Activated CD8-positive, alpha-beta T cell treated with anti-CD3 and anti-CD28 coated beads, Interleukin-2, amount 10 ng/mL, durations not matched to agents 7 days and 5 days (primary cell): Measurements from ENCODE around the gene UGGT1. TPM values are rescaled to one million over a fixed set of nuclear protein-coding genes. Genes with fewer than 3 reads are reported as not detected.

Experiments used
- ATAC-seq: fragments of 150-1000 bp; cut with Tn5 transposase; one replicate; pipeline ENCODE4 v1.10.0; 2021; ENCODE audit warnings: moderate library complexity
- CTCF ChIA-PET: fragments of 350-600 bp; sonication (Branson Sonifier 250); formaldehyde crosslinking; loops from one replicate; lab custom pipeline; 2021; ENCODE audit warnings: antibody characterized with exemption; lab: Charles Lee
- POLR2A ChIA-PET: fragments of 350-600 bp; sonication (Branson Sonifier 250); formaldehyde crosslinking; loops from one replicate; lab custom pipeline; 2021; ENCODE audit warnings: antibody characterized with exemption; lab: Charles Lee
- DNase-seq: peaks from one replicate; pipeline ENCODE4 v3.0.0-alpha.2; 2020
- H3K27ac Mint-ChIP-seq: one replicate; pipeline ENCODE4 v1.8.0; 2021; ENCODE audit warnings: mild to moderate bottlenecking, mixed read lengths
- H3K27me3 Mint-ChIP-seq: one replicate; pipeline ENCODE4 v1.8.0; 2021; ENCODE audit warnings: low read depth, mixed read lengths
- H3K36me3 Mint-ChIP-seq: one replicate; pipeline ENCODE4 v1.8.0; 2021; ENCODE audit warnings: low read depth, mixed read lengths
- H3K4me1 Mint-ChIP-seq: one replicate; pipeline ENCODE4 v1.8.0; 2021; ENCODE audit warnings: low read depth, mixed read lengths
- H3K4me3 Mint-ChIP-seq: one replicate; pipeline ENCODE4 v1.8.0; 2021; ENCODE audit warnings: mild to moderate bottlenecking, mixed read lengths
- H3K9me3 Mint-ChIP-seq: one replicate; pipeline ENCODE4 v1.8.0; 2022; ENCODE audit warnings: mixed read lengths; ENCODE audit not compliant: insufficient read depth
- total RNA-seq, 2 experiments: library from RNA; stranded (reverse); gene quantifications; one replicate each; pipeline ENCODE4 v1.2.3, GENCODE V29; 2021

UGGT1 gene
- total RNA-seq, 2 experiments from 2014 or later: 60.3 to 63.7 TPM

DNA sequence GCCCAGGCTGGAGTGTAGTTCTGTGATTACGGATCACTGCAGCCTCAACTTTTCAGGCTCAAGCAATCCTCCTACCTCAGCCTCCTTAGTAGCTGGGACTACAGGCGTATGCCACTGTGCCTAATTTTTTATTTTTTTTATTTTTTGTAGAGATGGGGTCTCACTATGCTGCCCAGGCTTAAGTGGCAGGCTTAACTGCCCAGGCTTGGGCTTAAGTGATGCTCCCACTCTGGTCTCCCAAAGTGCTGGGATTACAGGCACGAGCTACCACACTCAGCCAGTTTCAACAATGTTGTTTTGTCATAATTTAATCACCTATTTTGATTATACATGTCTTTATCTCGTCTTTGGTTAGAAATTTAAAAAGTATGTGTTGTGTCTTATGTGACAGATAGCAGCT is 18.2 kb downstream of the UGGT1 start:
- no peak overlapping the region for H3K27ac Mint-ChIP-seq
- DNase-seq (no peak), ATAC-seq (no peak)
- ChIA-PET POLR2A (no interaction called here), CTCF (no interaction called here)
- H3K4me1 Mint-ChIP-seq: no peaks in the 10 kb centered on the region
- no peaks in the 10 kb centered on the region for H3K27me3 Mint-ChIP-seq
- no peaks in the 10 kb centered on the region for H3K9me3 Mint-ChIP-seq
- peaks cover 29% of the 10 kb centered on the region for H3K36me3 Mint-ChIP-seq
- no peak overlapping the region for H3K4me3 Mint-ChIP-seq

DNA sequence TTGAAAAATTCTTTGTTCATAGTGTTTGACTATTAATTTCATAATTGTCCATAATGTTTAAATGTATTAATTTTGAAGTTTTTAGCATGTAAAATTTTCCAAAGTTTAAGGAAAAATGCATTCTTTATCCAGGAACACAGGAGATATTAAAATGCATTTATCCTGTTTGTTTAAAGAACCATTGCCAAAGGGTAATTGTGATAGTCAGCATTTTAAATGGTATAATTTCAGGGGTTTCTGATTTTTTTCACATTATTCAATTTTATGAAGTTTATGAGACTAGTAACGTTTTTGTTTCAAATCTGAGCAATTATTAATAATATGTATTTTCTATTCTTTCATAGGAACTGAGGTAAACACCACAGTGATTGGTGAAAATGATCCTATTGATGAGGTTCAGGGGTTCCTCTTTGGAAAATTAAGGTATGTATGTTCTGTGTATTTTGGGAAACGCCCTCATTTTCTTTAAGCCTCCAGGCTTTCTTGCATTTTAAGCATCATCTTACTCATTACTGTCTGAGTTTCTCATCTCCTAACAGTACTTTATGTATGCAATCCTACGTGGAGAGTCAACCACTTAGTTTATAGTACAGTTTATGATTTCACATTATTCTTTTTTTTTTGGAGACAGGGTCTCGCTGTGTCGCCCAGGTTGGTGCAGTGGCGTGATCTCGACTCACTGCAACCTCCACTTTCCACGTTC is 25.1 kb downstream of the UGGT1 start:
- Mint-ChIP-seq H3K4me3 (no peak overlapping the region), H3K4me1 (no peaks in the 10 kb centered on the region), H3K36me3 (peaks cover 51% of the 10 kb centered on the region), H3K27ac (no peak overlapping the region), H3K9me3 (no peaks in the 10 kb centered on the region), H3K27me3 (no peaks in the 10 kb centered on the region)
- DNase-seq (no peak), ATAC-seq (no peak)
- ChIA-PET CTCF (no interaction called here), POLR2A (no interaction called here)

DNA sequence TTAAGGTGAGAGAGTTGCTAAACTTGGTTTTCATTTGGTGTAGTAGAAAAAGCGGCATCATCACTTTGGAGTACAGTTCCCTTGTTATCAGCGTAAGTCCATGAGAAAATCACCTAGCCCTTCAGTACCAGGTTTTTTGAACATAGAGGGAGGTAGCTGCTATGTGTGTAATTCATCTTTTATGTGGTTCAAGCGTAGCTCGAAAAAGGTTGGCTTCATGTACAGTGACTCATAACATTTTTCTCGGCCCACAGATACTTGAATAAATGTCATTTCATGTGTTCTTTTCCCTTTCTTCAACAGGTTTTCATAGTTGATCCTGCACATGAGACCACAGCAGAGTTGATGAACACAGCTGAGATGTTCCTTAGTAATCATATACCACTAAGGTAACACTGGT is 43.6 kb downstream of the UGGT1 start:
- ChIA-PET CTCF (interaction anchor here (1.2 to 1.3 kb wide), 2 partner anchors 71 to 106 kb away, joined by 3 to 5 read pairs; no protein-coding TSS in a partner anchor), POLR2A (no interaction called here)
- peaks cover 67% of the 10 kb centered on the region for H3K36me3 Mint-ChIP-seq
- ATAC-seq (no peak), DNase-seq (no peak)
- H3K27me3 Mint-ChIP-seq: no peaks in the 10 kb centered on the region
- no peak overlapping the region for H3K4me3 Mint-ChIP-seq
- H3K9me3 Mint-ChIP-seq: no peaks in the 10 kb centered on the region
- H3K27ac Mint-ChIP-seq: no peak overlapping the region
- H3K4me1 Mint-ChIP-seq: no peaks in the 10 kb centered on the region

DNA sequence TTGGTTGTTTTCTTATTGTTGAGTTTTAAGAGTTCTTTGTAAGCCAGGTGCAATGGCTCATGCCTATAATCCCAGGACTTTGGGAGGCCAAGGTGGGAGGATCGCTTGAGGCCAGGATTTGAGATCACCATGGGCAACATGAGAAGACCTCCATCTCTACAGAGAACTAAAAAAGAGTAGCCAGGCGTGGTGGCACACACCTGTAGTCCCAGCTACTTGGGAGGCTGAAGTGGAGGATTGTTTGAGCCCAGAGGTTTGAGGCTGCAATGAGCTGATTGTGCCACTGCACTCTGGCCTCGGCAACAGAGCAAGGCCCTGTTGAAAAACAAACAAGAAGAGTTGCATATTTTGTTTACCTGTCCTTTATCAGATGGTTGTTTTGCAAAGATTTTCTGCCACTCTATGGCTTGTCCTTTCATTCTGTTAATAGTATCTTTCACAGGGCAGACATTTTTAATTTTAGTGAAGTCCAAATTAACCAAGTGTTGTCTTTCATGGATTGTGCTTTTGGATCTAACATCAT is 46.2 kb downstream of the UGGT1 start:
- no peaks in the 10 kb centered on the region for H3K27me3 Mint-ChIP-seq
- no peaks in the 10 kb centered on the region for H3K4me1 Mint-ChIP-seq
- no peaks in the 10 kb centered on the region for H3K9me3 Mint-ChIP-seq
- ATAC-seq (no peak), DNase-seq (no peak)
- H3K4me3 Mint-ChIP-seq: no peak overlapping the region
- H3K27ac Mint-ChIP-seq: peak overlapping the region; percentile 25
- peaks cover 64% of the 10 kb centered on the region for H3K36me3 Mint-ChIP-seq
- CTCF ChIA-PET: no interaction called here
- POLR2A ChIA-PET: no interaction called here

DNA sequence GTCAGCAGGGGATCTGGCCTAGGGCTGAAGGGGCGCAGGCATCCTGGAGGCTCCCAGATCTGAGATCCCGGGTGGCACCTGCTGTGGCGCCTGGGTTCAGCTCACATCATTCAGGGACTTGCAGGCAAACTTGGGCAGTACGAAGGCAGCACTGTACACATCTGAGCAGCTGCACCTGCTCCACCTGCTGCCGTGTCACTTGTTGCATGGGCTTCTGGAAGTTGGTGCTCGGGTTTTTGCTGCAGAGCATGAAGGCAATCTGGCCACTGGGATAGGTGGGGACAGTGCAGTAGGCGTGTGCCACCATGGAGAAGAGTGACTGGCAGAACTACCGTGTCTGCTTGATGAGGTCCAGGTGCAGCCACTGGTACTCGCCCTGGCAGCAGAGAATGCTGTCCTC is 48.6 kb downstream of the UGGT1 start:
- Mint-ChIP-seq H3K27ac (no peak overlapping the region), H3K4me1 (no peaks in the 10 kb centered on the region), H3K36me3 (peaks cover 57% of the 10 kb centered on the region), H3K4me3 (no peak overlapping the region), H3K9me3 (no peaks in the 10 kb centered on the region), H3K27me3 (no peaks in the 10 kb centered on the region)
- no peak for ATAC-seq
- CTCF ChIA-PET: no interaction called here
- DNase-seq: no peak
- POLR2A ChIA-PET: interaction anchor here (1.1 kb wide), 1 partner anchor 48 kb away, joined by 3 read pairs; the partner anchor contains the start of gene UGGT1

DNA sequence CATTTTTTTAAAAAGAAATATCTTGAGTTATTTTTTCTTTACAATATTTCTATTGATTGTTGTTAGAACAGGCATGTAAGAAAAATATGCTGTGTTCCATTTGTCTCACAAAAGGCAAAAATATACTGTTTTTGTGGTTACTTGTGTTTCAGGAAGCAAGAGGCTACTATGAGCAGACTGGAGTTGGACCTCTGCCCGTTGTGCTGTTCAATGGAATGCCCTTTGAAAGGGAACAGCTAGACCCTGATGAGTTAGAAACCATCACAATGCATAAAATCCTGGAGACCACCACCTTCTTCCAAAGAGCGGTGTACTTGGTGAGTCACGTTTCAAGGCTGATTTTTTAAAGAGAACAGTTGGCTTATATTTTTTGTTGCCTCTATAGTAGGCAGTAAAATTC is 54.7 kb downstream of the UGGT1 start:
- ATAC-seq: no peak
- H3K4me3 Mint-ChIP-seq: no peak overlapping the region
- no peak overlapping the region for H3K27ac Mint-ChIP-seq
- H3K4me1 Mint-ChIP-seq: no peaks in the 10 kb centered on the region
- no peak for DNase-seq
- peaks cover 36% of the 10 kb centered on the region for H3K36me3 Mint-ChIP-seq
- POLR2A ChIA-PET: no interaction called here
- CTCF ChIA-PET: no interaction called here
- H3K9me3 Mint-ChIP-seq: no peaks in the 10 kb centered on the region
- H3K27me3 Mint-ChIP-seq: no peaks in the 10 kb centered on the region

DNA sequence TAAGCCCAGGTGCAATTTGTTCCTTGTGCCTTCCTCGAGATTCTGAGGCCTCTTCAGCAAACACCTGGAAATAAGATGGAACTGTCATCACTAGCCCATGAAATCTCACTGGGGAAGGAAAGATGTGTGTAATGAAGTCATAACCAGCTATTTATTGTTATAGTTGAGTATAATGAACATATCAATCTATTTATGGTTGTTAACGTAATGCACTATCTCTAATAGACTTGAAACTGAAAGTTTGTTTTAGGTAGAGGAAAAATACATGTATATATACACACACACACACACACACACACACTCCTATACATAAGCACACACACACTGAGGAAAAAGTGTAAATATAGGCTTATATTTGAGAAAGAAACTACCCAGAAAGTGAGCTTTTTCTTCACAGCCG is 62.8 kb downstream of the UGGT1 start:
- H3K36me3 Mint-ChIP-seq: peaks cover 52% of the 10 kb centered on the region

DNA sequence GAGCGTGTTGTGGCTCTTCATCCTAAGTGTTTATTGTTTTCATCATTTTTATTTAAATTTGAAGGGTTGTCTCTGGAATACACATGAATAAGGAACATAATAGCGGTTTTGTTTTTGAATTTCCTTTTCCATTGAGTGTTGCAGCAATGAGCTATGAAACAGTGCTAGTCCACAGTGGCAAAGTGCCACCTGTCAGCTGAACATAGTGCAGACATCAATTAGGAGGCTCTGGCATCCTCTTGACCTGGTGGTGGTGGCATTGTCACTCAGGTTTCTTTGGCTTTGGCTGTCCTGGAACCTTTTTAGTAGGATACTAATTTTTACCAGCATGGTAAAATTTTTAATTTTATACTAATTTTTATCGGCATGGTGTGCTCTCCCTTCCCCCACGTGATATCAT is 63.2 kb downstream of the UGGT1 start:
- CTCF ChIA-PET: no interaction called here

More for the DNA sequence above, 62.8 kb downstream of the UGGT1 start:
- Mint-ChIP-seq H3K27me3 (no peaks in the 10 kb centered on the region), H3K9me3 (no peaks in the 10 kb centered on the region), H3K4me3 (no peak overlapping the region), H3K4me1 (no peaks in the 10 kb centered on the region), H3K27ac (no peak overlapping the region)
- ChIA-PET POLR2A (no interaction called here), CTCF (no interaction called here)
- no peak for ATAC-seq
- DNase-seq: no peak

DNA sequence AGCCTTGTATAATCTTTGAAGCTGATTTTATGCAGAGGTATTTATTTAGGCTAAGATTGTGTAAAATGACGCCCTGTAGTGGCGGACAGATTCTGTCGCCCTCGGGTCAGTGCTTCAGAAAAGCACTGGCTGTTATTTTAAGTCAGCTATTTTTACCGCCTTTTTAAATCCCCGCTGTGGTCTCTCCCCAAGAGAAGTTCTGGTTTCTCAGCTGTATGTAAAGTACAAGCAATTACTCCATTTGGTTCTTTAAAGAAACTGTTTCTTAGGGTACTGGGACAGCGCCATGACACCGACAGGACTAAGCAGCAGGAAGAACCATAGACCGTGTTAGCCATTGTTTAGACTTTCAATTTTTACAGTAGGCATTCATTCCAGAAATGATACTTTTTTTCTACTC is 65.0 kb downstream of the UGGT1 start:
- POLR2A ChIA-PET: no interaction called here
- no peak overlapping the region for H3K4me3 Mint-ChIP-seq
- no peaks in the 10 kb centered on the region for H3K4me1 Mint-ChIP-seq
- no peaks in the 10 kb centered on the region for H3K9me3 Mint-ChIP-seq
- peaks cover 64% of the 10 kb centered on the region for H3K36me3 Mint-ChIP-seq
- CTCF ChIA-PET: no interaction called here
- DNase-seq (no peak), ATAC-seq (no peak)
- H3K27me3 Mint-ChIP-seq: no peaks in the 10 kb centered on the region
- H3K27ac Mint-ChIP-seq: no peak overlapping the region

More for the DNA sequence above, 63.2 kb downstream of the UGGT1 start:
- no peaks in the 10 kb centered on the region for H3K4me1 Mint-ChIP-seq
- H3K36me3 Mint-ChIP-seq: peaks cover 52% of the 10 kb centered on the region
- no peak for ATAC-seq
- no peaks in the 10 kb centered on the region for H3K27me3 Mint-ChIP-seq
- POLR2A ChIA-PET: no interaction called here
- no peak overlapping the region for H3K4me3 Mint-ChIP-seq
- DNase-seq: no peak
- no peaks in the 10 kb centered on the region for H3K9me3 Mint-ChIP-seq
- H3K27ac Mint-ChIP-seq: no peak overlapping the region

DNA sequence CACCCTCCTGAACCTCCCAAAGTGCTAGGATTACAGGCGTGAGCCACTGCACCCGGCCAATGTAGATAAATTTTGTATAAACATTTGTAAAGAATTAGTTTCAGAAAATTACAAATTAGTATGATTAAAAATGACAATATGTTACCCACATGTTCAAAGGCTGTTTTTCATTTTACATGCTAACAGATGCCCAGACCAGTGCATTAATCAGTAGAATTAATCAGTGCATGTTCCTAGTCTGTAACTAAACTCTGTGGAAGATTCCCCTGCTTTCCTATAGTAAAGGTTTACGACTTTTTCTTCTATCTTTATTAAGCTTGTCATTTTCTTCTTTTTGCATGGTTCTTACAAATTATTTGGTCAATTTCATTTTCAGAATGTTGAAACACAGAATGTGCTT is 65.8 kb downstream of the UGGT1 start:
- ChIA-PET POLR2A (no interaction called here), CTCF (no interaction called here)
- Mint-ChIP-seq H3K36me3 (peaks cover 60% of the 10 kb centered on the region), H3K27ac (no peak overlapping the region), H3K4me1 (no peaks in the 10 kb centered on the region), H3K27me3 (no peaks in the 10 kb centered on the region), H3K9me3 (no peaks in the 10 kb centered on the region), H3K4me3 (no peak overlapping the region)
- DNase-seq (no peak), ATAC-seq (no peak)

DNA sequence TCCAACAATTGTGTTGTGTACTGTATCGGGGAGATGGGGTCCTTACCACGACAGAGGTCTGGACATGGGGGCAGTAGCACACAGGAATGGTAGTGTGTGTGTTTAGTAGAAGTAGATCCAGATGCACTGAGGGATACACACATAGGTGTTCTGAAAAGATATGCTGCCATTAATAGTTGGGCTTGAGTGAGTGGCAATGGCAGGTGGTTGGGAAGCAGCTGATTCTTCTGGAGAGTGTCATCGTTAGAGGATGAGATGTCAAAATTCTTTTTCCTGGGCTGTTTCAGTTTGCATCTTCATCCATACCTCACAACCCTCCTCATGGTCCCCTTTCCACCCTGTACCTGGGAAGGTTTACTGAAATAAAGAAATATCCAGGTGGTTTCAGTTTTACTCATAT is 66.6 kb downstream of the UGGT1 start:
- POLR2A ChIA-PET: no interaction called here
- DNase-seq: no peak

DNA sequence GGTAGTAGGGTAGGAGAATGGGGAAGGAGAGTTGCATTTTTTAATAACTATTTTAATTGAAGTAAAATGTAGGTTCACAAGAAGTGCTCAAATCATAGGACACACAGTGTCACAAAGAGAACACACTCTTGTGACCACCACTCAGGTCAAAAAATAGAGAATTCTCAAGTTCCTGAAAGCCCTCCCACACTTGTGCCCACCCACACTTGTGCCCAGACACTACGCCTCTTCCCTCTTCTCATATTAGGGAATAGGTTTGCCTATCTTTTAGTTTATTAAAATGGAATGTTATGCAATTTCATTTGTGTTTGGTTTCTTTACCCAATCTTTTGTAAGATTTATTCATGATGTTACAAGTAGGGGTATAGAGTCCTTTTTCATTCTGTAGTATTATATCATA is 67.2 kb downstream of the UGGT1 start:
- H3K4me3 Mint-ChIP-seq: no peak overlapping the region
- DNase-seq (no peak), ATAC-seq (no peak)
- no peaks in the 10 kb centered on the region for H3K4me1 Mint-ChIP-seq
- H3K27me3 Mint-ChIP-seq: no peaks in the 10 kb centered on the region
- CTCF ChIA-PET: interaction anchor here (0.5 kb wide), 1 partner anchor 570 kb away, joined by 3 read pairs; no protein-coding TSS in a partner anchor
- peaks cover 61% of the 10 kb centered on the region for H3K36me3 Mint-ChIP-seq
- no peaks in the 10 kb centered on the region for H3K9me3 Mint-ChIP-seq
- POLR2A ChIA-PET: no interaction called here
- H3K27ac Mint-ChIP-seq: no peak overlapping the region

More for the DNA sequence above, 66.6 kb downstream of the UGGT1 start:
- no peaks in the 10 kb centered on the region for H3K27me3 Mint-ChIP-seq
- CTCF ChIA-PET: interaction anchor here (0.6 kb wide), 1 partner anchor 62 kb away, joined by 3 read pairs; no protein-coding TSS in a partner anchor
- peaks cover 62% of the 10 kb centered on the region for H3K36me3 Mint-ChIP-seq
- no peak overlapping the region for H3K27ac Mint-ChIP-seq
- ATAC-seq: no peak
- no peak overlapping the region for H3K4me3 Mint-ChIP-seq
- H3K4me1 Mint-ChIP-seq: no peaks in the 10 kb centered on the region
- no peaks in the 10 kb centered on the region for H3K9me3 Mint-ChIP-seq
